Gastrocnemius medialis (tissue), 4 donors: ENCODE measurements around the gene DCTN2. TPM values are rescaled to one million over a fixed set of nuclear protein-coding genes. Genes with fewer than 3 reads are reported as not detected.

Source experiments
- ATAC-seq, 2 donors: fragments of 150-250 bp; one replicate each; pipeline ENCODE4 v1.9.1; 2016
- DNase-seq, 2 donors: peaks; one replicate each; pipeline ENCODE4 v3.0.0-alpha.2; 2019
- H3K27ac ChIP-seq, 4 donors: fragments of 200-600 bp; sonication (generic); 1 replicate in 1 of 4; 2 replicates in 3 of 4; pipeline ENCODE4 v1.5.1; 2016 to 2018; ENCODE audit warnings: mild to moderate bottlenecking in 2 of 4, moderate library complexity in 1 of 4
- H3K27me3 ChIP-seq, 3 donors: fragments of 200-600 bp; sonication (generic) in 2 of 3; 1 replicate in 1 of 3; 2 replicates in 2 of 3; pipeline versions ENCODE4 v1.5.1 to v1.6.0; 2016 to 2019; ENCODE audit warnings: mild to moderate bottlenecking in 1 of 3, moderate library complexity in 1 of 3
- H3K36me3 ChIP-seq, 2 donors: fragments of 200-600 bp; sonication (generic) in 1 of 2; one replicate each; pipeline ENCODE4 v1.5.1; 2017 to 2018
- H3K4me1 ChIP-seq, 2 donors: fragments of 200-600 bp; sonication (generic) in 1 of 2; one replicate each; pipeline ENCODE4 v1.5.1; 2016 to 2017; ENCODE audit warnings: mild to moderate bottlenecking in 2 of 2
- H3K4me3 ChIP-seq, 4 donors: fragments of 200-600 bp; sonication (generic) in 3 of 4; 1 replicate in 1 of 4; 2 replicates in 3 of 4; pipeline ENCODE4 v1.5.1; 2016 to 2019; ENCODE audit warnings: mild to moderate bottlenecking in 2 of 4
- H3K9me3 ChIP-seq, 3 donors: fragments of 200-600 bp; sonication (generic) in 2 of 3; 1 replicate in 1 of 3; 2 replicates in 2 of 3; pipeline ENCODE4 v1.5.1; 2016 to 2019
- POLR2A ChIP-seq, 2 donors: fragments of 450-650 bp; IDR thresholded peaks; one replicate each; pipeline ENCODE4 v1.6.1; 2017; ENCODE audit warnings: antibody characterized with exemption in 2 of 2, mild to moderate bottlenecking in 2 of 2, moderate library complexity in 2 of 2
- in situ Hi-C, 4 donors: fragments of 200-750 bp; cut with MboI; loops; one replicate each; pipeline versions ENCODE4 v1.15.0 to v1.8.0; 2017; ENCODE audit warnings: low sequenced_read_pairs in 4 of 4
- intact Hi-C: fragments of 100-400 bp; cut with DNase I; formaldehyde crosslinking; loops from one replicate; pipeline ENCODE4 v1.15.1; 2023; ENCODE audit warnings: low total_unique reads
- total RNA-seq, 4 donors: library from RNA; depleted of rRNA; stranded (reverse); fragments of >200 nt; gene quantifications; one replicate each; pipeline versions ENCODE4 v1.1.0 to v1.2.3, GENCODE V29; 2016
- TF ChIP-seq, protein P1 (sequence below), 5 experiments: fragments of 450-650 bp in 3 of 5; fragments of 200-600 bp in 2 of 5; sonication (generic) in 2 of 5; IDR thresholded peaks in 4 of 5; conservative IDR thresholded peaks in 1 of 5; 1 replicate in 4 of 5; 2 replicates in 1 of 5; pipeline ENCODE4 v1.5.1; 2016 to 2019; ENCODE audit warnings: antibody characterized with exemption in 5 of 5, mild to moderate bottlenecking in 3 of 5, moderate library complexity in 3 of 5

DCTN2 gene
- total RNA-seq, 4 donors from 2014 or later = 147 to 265 (median 177) TPM

DNA sequence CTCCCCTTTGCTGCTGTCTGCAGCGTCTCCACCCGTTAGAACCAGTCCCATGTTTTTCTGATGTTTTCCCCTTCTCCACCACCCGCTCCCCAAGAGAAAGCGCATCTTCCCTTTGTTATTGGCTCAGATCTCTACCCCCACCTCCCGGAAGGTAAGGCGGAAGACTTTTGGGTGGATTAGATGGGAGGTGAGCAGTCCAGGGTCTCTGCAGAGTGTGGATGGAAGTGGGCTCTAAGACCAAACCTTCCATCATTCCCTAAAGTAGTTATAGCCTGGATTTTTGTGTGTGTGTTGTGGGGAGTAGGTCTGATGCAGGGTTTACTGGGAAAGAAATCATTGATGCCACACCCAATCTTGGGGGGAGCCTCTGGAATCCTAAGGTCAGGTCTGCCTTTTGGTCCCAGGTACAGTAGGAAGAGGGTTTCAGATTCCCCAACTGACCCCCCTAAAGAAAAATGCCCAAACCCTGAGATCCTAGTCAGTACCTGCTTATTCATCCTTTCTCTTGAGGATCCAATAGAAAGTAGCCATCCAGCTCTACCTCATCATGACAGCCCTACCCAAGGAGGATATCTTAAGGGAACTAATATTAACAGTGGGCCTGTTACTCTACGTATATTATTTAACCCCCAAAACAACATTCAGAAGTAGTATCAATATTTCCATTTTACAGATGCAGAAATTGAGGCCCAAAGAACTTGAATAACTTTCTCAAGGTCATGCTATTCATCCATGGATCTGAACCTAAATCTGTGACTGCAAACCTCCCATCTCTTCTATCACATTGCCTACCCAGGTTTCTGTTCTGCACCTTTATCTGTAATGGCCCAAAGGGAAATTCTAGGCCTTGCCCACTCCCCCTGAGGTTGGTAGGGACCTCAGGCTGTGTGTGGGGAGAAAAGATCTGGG lies 3.9 kb upstream of the DCTN2 start:
- intact Hi-C loops = no loop called here
- Histone ChIP-seq H3K36me3 (no peaks in the 10 kb centered on the region), H3K27me3 (peaks cover 21 to 33% (median 21%) of the 10 kb centered on the region in 3 donors), H3K9me3 (no peaks in the 10 kb centered on the region), H3K4me3 (no peak overlapping the region), H3K4me1 (peaks cover 8% of the 10 kb centered on the region in 2 donors), H3K27ac (no peak overlapping the region)
- DNase-seq = no peak
- ATAC-seq = no peak
- in situ Hi-C loops = no loop called here
- TF ChIP-seq, protein P1, sequence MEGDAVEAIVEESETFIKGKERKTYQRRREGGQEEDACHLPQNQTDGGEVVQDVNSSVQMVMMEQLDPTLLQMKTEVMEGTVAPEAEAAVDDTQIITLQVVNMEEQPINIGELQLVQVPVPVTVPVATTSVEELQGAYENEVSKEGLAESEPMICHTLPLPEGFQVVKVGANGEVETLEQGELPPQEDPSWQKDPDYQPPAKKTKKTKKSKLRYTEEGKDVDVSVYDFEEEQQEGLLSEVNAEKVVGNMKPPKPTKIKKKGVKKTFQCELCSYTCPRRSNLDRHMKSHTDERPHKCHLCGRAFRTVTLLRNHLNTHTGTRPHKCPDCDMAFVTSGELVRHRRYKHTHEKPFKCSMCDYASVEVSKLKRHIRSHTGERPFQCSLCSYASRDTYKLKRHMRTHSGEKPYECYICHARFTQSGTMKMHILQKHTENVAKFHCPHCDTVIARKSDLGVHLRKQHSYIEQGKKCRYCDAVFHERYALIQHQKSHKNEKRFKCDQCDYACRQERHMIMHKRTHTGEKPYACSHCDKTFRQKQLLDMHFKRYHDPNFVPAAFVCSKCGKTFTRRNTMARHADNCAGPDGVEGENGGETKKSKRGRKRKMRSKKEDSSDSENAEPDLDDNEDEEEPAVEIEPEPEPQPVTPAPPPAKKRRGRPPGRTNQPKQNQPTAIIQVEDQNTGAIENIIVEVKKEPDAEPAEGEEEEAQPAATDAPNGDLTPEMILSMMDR (IDR thresholded peaks at IDR 0.05 in 4 of 5, conservative IDR thresholded peaks at IDR 0.05 in 1 of 5) = no peak
- TF ChIP-seq POLR2A (IDR thresholded peaks at IDR 0.05) = no peak

- Histone ChIP-seq H3K4me3 (peak within 1 kb of the TSS; percentile 1 to 44 (median 32)), H3K36me3 (no peaks in the 10 kb centered on the region), H3K27me3 (peaks cover 21 to 33% (median 21%) of the 10 kb centered on the region in 3 donors), H3K9me3 (no peaks in the 10 kb centered on the region), H3K4me1 (peaks cover 16% of the 10 kb centered on the region in 2 donors), H3K27ac (no peak within 1 kb of the TSS)
- TF ChIP-seq, protein P1 (IDR thresholded peaks at IDR 0.05 in 4 of 5, conservative IDR thresholded peaks at IDR 0.05 in 1 of 5) = no peak
- TF ChIP-seq POLR2A (IDR thresholded peaks at IDR 0.05) = no peak
- intact Hi-C loops = no loop called here
- no peak for ATAC-seq
- no peak for DNase-seq
- in situ Hi-C loops = no loop called here
These were observed 3.1 kb upstream of the DCTN2 start, which contains the start of gene KIF5A for GRCh38 chr12:57549909-57550640. Gene KIF5A, plus strand, starts transcription at chr12:57550044. Its CDS starts 228 bp downstream, at chr12:57550272.

- Histone ChIP-seq H3K4me3 (peak overlapping the region in 3 of 4 donors; percentile 24 to 44 (median 39)), H3K27ac (no peak overlapping the region)
These were observed 2.4 kb upstream of the DCTN2 start for GRCh38 chr12:57549203-57549908.

DNA sequence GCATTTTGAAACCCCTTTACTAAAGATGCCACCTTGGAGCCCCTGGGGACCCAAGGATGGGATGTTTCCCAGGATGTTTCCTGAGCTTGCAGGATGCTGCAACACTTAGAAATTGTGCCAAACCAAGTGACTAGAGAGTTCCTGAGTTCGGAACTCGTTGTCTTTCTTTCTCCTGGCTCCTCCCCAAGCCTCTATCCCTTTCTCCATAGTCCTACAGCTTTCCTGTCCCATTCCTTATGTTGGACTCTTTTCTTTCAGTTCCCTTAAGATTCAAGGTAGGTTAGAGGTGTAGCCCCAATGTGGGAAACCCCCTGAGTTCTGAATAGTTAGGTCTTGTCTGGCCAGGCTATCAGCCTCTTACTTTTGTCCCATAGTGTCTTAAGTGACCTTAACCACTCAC lies 1.5 kb upstream of the DCTN2 start:
- peaks cover 18 to 19% of the 10 kb centered on the region in 2 donors for H3K4me1 ChIP-seq
- H3K27ac ChIP-seq = no peak overlapping the region
- H3K36me3 ChIP-seq = no peaks in the 10 kb centered on the region
- ATAC-seq (no peak), DNase-seq (no peak)
- intact Hi-C loops (no loop called here), in situ Hi-C loops (no loop called here)
- peaks cover 18 to 33% (median 21%) of the 10 kb centered on the region in 3 donors for H3K27me3 ChIP-seq
- TF ChIP-seq, protein P1 (IDR thresholded peaks at IDR 0.05 in 4 of 5, conservative IDR thresholded peaks at IDR 0.05 in 1 of 5) = no peak
- TF ChIP-seq POLR2A (IDR thresholded peaks at IDR 0.05) = no peak
- no peaks in the 10 kb centered on the region for H3K9me3 ChIP-seq
- no peak overlapping the region for H3K4me3 ChIP-seq

More at GRCh38 chr12:57549203-57549908, 2.4 kb upstream of the DCTN2 start:
- H3K4me1 ChIP-seq = peaks cover 18 to 19% of the 10 kb centered on the region in 2 donors
- no peaks in the 10 kb centered on the region for H3K36me3 ChIP-seq
- intact Hi-C loops (no loop called here), in situ Hi-C loops (no loop called here)
- no peak for TF ChIP-seq POLR2A (IDR thresholded peaks at IDR 0.05)
- TF ChIP-seq, protein P1 (IDR thresholded peaks at IDR 0.05 in 4 of 5, conservative IDR thresholded peaks at IDR 0.05 in 1 of 5) = no peak
- DNase-seq (no peak), ATAC-seq (no peak)
- H3K9me3 ChIP-seq = no peaks in the 10 kb centered on the region
- peaks cover 21 to 33% (median 21%) of the 10 kb centered on the region in 3 donors for H3K27me3 ChIP-seq
